HG02759 (cell line): ENCODE results near the gene PARD3.
"Not testable (repeated sequence)": the region's sequence is repeated elsewhere in the genome, so short reads cannot be mapped to it uniquely, and the experiment has no call there.

Source experiments
- ATAC-seq: cut with Tn5 transposase; IDR thresholded peaks from one replicate; pipeline ENCODE4 v1.9.1; 2021; ENCODE audit warnings: mild to moderate bottlenecking, moderate library complexity; ENCODE audit not compliant: unreplicated experiment

Gene PARD3

GRCh38 chr10:34800624-34801023 lies 14.5 kb downstream of the PARD3 start:
- ATAC-seq = no peak

- ATAC-seq = no peak
Observed at GRCh38 chr10:34798654-34799053, 16.4 kb downstream of the PARD3 start.

- no peak for ATAC-seq
Observed at GRCh38 chr10:34797155-34797554, 17.9 kb downstream of the PARD3 start.

- no peak for ATAC-seq
Observed at GRCh38 chr10:34796133-34796532, 19.0 kb downstream of the PARD3 start.

GRCh38 chr10:34795334-34795733 lies 19.8 kb downstream of the PARD3 start:
- no peak for ATAC-seq

- ATAC-seq = no peak
Observed at GRCh38 chr10:34794835-34795234, 20.3 kb downstream of the PARD3 start.

GRCh38 chr10:34793581-34793980 lies 21.5 kb downstream of the PARD3 start:
- not testable (repeated sequence) for ATAC-seq

GRCh38 chr10:34792881-34793280 lies 22.2 kb downstream of the PARD3 start:
- ATAC-seq = no peak

GRCh38 chr10:34791947-34792346 lies 23.1 kb downstream of the PARD3 start:
- ATAC-seq = no peak

GRCh38 chr10:34791228-34791627 lies 23.9 kb downstream of the PARD3 start:
- no peak for ATAC-seq

GRCh38 chr10:34789966-34790506 lies 25.1 kb downstream of the PARD3 start:
- ATAC-seq = no peak

- ATAC-seq = no peak
Observed at GRCh38 chr10:34786464-34786863, 28.6 kb downstream of the PARD3 start.

- ATAC-seq = no peak
Observed at GRCh38 chr10:34781711-34782110, 33.4 kb downstream of the PARD3 start.

- peak; percentile 89 for ATAC-seq
Observed at GRCh38 chr10:34780818-34781380, 34.2 kb downstream of the PARD3 start.

GRCh38 chr10:34778237-34778636 lies 36.9 kb downstream of the PARD3 start:
- no peak for ATAC-seq

- no peak for ATAC-seq
Observed at GRCh38 chr10:34776090-34776690, 38.9 kb downstream of the PARD3 start.

- ATAC-seq = no peak
Observed at GRCh38 chr10:34775044-34775637, 40.0 kb downstream of the PARD3 start.

- no peak for ATAC-seq
Observed at GRCh38 chr10:34773636-34774630, 41.2 kb downstream of the PARD3 start.

- ATAC-seq = no peak
Observed at GRCh38 chr10:34771525-34771924, 43.6 kb downstream of the PARD3 start.

GRCh38 chr10:34771106-34771505 lies 44.0 kb downstream of the PARD3 start:
- no peak for ATAC-seq

- ATAC-seq = no peak
Observed at GRCh38 chr10:34769899-34770298, 45.2 kb downstream of the PARD3 start.
